IMR-90 (cell line): ENCODE results near the gene GPR3. TPM values are rescaled to one million over a fixed set of nuclear protein-coding genes. Genes with fewer than 3 reads are reported as not detected.

Experiments used
- ATAC-seq: fragments of 200-7000 bp; cut with Tn5 transposase; 2 replicates; pipeline ENCODE4 v1.9.1; 2020; ENCODE audit warnings: low read depth, mild to moderate bottlenecking, moderate library complexity
- BruUV-seq: library from RNA; stranded (reverse); fragments of 400-500 nt; replicated peaks from 2 replicates; lab custom pipeline; 2021; lab: Mats Ljungman, UMichigan
- CTCF ChIA-PET: fragments of 300-600 bp; formaldehyde crosslinking; extraction: SDS; loops from one replicate; lab custom pipeline; 2021; ENCODE audit warnings: antibody characterized with exemption; lab: Yijun Ruan, JAX
- POLR2A ChIA-PET: fragments of 300-600 bp; sonication (Branson Sonifier 250); formaldehyde crosslinking; loops from one replicate; lab custom pipeline; 2022; ENCODE audit warnings: antibody characterized with exemption; ENCODE audit not compliant: unreplicated experiment; lab: Charles Lee
- DNase-seq: peaks from one replicate; pipeline ENCODE4 v3.0.0; 2013
- H2AFZ ChIP-seq: replicated peaks from 2 replicates; pipeline ENCODE3; 2013; ENCODE audit warnings: low read length, mild to moderate bottlenecking; ENCODE audit not compliant: poor library complexity
- H2AK5ac ChIP-seq: 2 replicates; pipeline ENCODE4 v1.6.1; 2013; ENCODE audit warnings: low read depth, low read length, inconsistent platforms
- H2AK9ac ChIP-seq: replicated peaks from 2 replicates; pipeline ENCODE3; 2013; ENCODE audit warnings: mild to moderate bottlenecking, low read depth, low read length, moderate library complexity; ENCODE audit not compliant: poor library complexity
- H2BK120ac ChIP-seq: 2 replicates; pipeline ENCODE4 v1.6.1; 2013; ENCODE audit warnings: low read depth, low read length, inconsistent platforms
- H2BK15ac ChIP-seq: 3 replicates; pipeline ENCODE4 v1.6.1; 2013; ENCODE audit warnings: low read depth, low read length, inconsistent platforms
- H2BK20ac ChIP-seq: 2 replicates; pipeline ENCODE4 v1.6.1; 2013; ENCODE audit warnings: low read depth, mild to moderate bottlenecking, inconsistent platforms, low read length, moderate library complexity
- H2BK5ac ChIP-seq: 2 replicates; pipeline ENCODE4 v1.6.1; 2013; ENCODE audit warnings: mild to moderate bottlenecking, low read depth, low read length, inconsistent platforms; ENCODE audit not compliant: poor library complexity, severe bottlenecking
- H3K14ac ChIP-seq: replicated peaks from 2 replicates; pipeline ENCODE4 v1.6.1; 2013; ENCODE audit warnings: low read depth, low read length, inconsistent platforms
- H3K18ac ChIP-seq: 2 replicates; pipeline ENCODE4 v1.6.1; 2013; ENCODE audit warnings: low read depth, low read length, control low read depth
- H3K23ac ChIP-seq: 2 replicates; pipeline ENCODE4 v1.6.1; 2013; ENCODE audit warnings: low read depth, low read length, inconsistent platforms
- H3K27ac ChIP-seq: 2 replicates; pipeline ENCODE4 v1.5.1; 2013; ENCODE audit warnings: mild to moderate bottlenecking, control low read depth, low read length; ENCODE audit not compliant: insufficient read depth
- H3K27me3 ChIP-seq: 2 replicates; pipeline ENCODE4 v1.6.1; 2013; ENCODE audit warnings: low read length; ENCODE audit not compliant: control insufficient read depth, insufficient read depth
- H3K36me3 ChIP-seq: 2 replicates; pipeline ENCODE4 v1.6.1; 2013; ENCODE audit warnings: low read length, mixed read lengths; ENCODE audit not compliant: control insufficient read depth, insufficient read depth
- H3K4ac ChIP-seq: 2 replicates; pipeline ENCODE4 v1.6.1; 2013; ENCODE audit warnings: low read depth, low read length, inconsistent platforms
- H3K4me1 ChIP-seq: 2 replicates; pipeline ENCODE4 v1.6.1; 2013; ENCODE audit warnings: low read length, mixed read lengths; ENCODE audit not compliant: control insufficient read depth, insufficient read depth
- H3K4me2 ChIP-seq: 2 replicates; pipeline ENCODE4 v1.6.1; 2013; ENCODE audit warnings: low read depth, mild to moderate bottlenecking, control low read depth, low read length, moderate library complexity
- H3K4me3 ChIP-seq: 2 replicates; pipeline ENCODE4 v1.5.1; 2013; ENCODE audit warnings: low read depth, mild to moderate bottlenecking, control low read depth, low read length, moderate library complexity; ENCODE audit not compliant: insufficient read depth
- H3K56ac ChIP-seq: 2 replicates; pipeline ENCODE4 v1.6.1; 2013; ENCODE audit warnings: low read length, inconsistent platforms; ENCODE audit not compliant: insufficient read depth; ENCODE audit errors: extremely low read depth
- H3K79me1 ChIP-seq, 2 experiments: 2 replicates each; pipeline ENCODE4 v1.6.1; 2013; ENCODE audit warnings: low read length in 2 of 2, inconsistent platforms in 1 of 2, low read depth in 1 of 2
- H3K9ac ChIP-seq: 2 replicates; pipeline ENCODE4 v1.6.1; 2013; ENCODE audit warnings: low read depth, low read length, control low read depth
- H3K9me1 ChIP-seq: 2 replicates; pipeline ENCODE4 v1.6.1; 2013; ENCODE audit warnings: low read length, inconsistent platforms; ENCODE audit not compliant: insufficient read depth
- H3K9me3 ChIP-seq: 2 replicates; pipeline ENCODE4 v1.6.1; 2013; ENCODE audit warnings: low read length; ENCODE audit not compliant: control insufficient read depth, insufficient read depth
- H4K20me1 ChIP-seq: 2 replicates; pipeline ENCODE4 v1.6.1; 2013; ENCODE audit warnings: low read length, inconsistent platforms; ENCODE audit not compliant: insufficient read depth
- H4K5ac ChIP-seq: 2 replicates; pipeline ENCODE4 v1.6.1; 2013; ENCODE audit warnings: mild to moderate bottlenecking, low read depth, low read length, control low read depth
- H4K8ac ChIP-seq, 2 experiments: 2 replicates each; pipeline ENCODE4 v1.6.1; 2013; ENCODE audit warnings: low read depth in 2 of 2, low read length in 2 of 2, control low read depth in 1 of 2, inconsistent platforms in 1 of 2
- H4K91ac ChIP-seq: 2 replicates; pipeline ENCODE4 v1.6.1; 2013; ENCODE audit warnings: low read depth, low read length, inconsistent platforms; ENCODE audit not compliant: insufficient read depth
- CEBPB ChIP-seq: IDR thresholded peaks from 2 replicates; pipeline ENCODE4 v1.6.1; 2012; ENCODE audit warnings: low read depth, low read length, improper control_type of control experiment
- MAZ ChIP-seq: IDR thresholded peaks from 2 replicates; pipeline ENCODE4 v1.6.1; 2012; ENCODE audit warnings: low read depth, mild to moderate bottlenecking, low read length, improper control_type of control experiment, moderate library complexity, borderline replicate concordance
- NFE2L2 ChIP-seq: fragments of 150-350 bp; IDR thresholded peaks from 2 replicates; pipeline ENCODE4 v1.6.1; 2016; ENCODE audit warnings: low read depth, mild to moderate bottlenecking, low read length
- RFX5 ChIP-seq: IDR thresholded peaks from 2 replicates; pipeline ENCODE4 v1.8.0; 2012; ENCODE audit warnings: low read depth, mild to moderate bottlenecking, low read length, moderate library complexity
- WGBS, 2 experiments: methylation state at CpG; one replicate each; pipeline versions ENCODE4 v1.1.5 to v1.1.7; 2013; ENCODE audit warnings: missing lambda C conversion rate in 2 of 2; ENCODE audit not compliant: insufficient read length in 1 of 2; ENCODE audit errors: extremely low coverage in 2 of 2; 5-methylcytosine and 5-hydroxymethylcytosine counted together
- dilution Hi-C: fragments of 300-500 bp; cut with HindIII; formaldehyde crosslinking; loops from one replicate; pipeline ENCODE4 v1.14.3; 2018; ENCODE audit warnings: low sequenced_read_pairs; ENCODE audit not compliant: unreplicated experiment
- in situ Hi-C: fragments of 300-500 bp; cut with MboI; formaldehyde crosslinking; loops from 3 replicates; pipeline ENCODE4 v1.14.3; 2019; ENCODE audit warnings: low sequenced_read_pairs, inconsistent platforms, mixed read lengths
- intact Hi-C: fragments of 100-400 bp; cut with micrococcal nuclease; formaldehyde crosslinking; loops from 2 replicates; pipeline ENCODE4 v1.10.0; 2022
- polyA plus RNA-seq, 3 experiments: library from polyadenylated mRNA; depleted of rRNA; stranded (reverse); fragments of >200 nt; gene quantifications; 2 replicates each; pipeline ENCODE4 v1.2.3, GENCODE V29; 2012; ENCODE audit warnings: low replicate concordance in 1 of 3
- total RNA-seq: library from RNA; depleted of rRNA; stranded (reverse); fragments of >200 nt; gene quantifications from 2 replicates; pipeline ENCODE4 v1.2.3, GENCODE V29; 2012

Gene GPR3
- total and polyA plus RNA-seq, 2 of the 4 experiments (the other 2 are of a cell fraction) = 0.72 to 4.8 TPM

- Histone ChIP-seq H3K18ac (no peak overlapping the region), H3K14ac (0 out of 2 replicates have a peak overlapping the region, but pooled peaks have one; percentile 22), H3K23ac (no peak overlapping the region), H3K4ac (no peak overlapping the region), H2BK5ac (no peak overlapping the region), H3K9ac (no peak overlapping the region), H3K36me3 (no peaks in the 10 kb centered on the region; the same call in 1 of the 2 replicates), H3K4me2 (no peak overlapping the region), H2BK120ac (no peak overlapping the region), H2AFZ (no peak overlapping the region), H3K27me3 (no peaks in the 10 kb centered on the region), H4K5ac (no peak overlapping the region), H4K8ac (no peak overlapping the region), H2BK15ac (no peak overlapping the region), H2BK20ac (no peak overlapping the region), H3K4me1 (peaks cover 21% of the 10 kb centered on the region), H3K4me3 (no peak overlapping the region), H2AK9ac (no peak overlapping the region), H3K79me1 (peaks cover 31 to 76% of the 10 kb centered on the region in 2 experiments), H4K20me1 (peaks cover 55% of the 10 kb centered on the region), H3K56ac (no peak overlapping the region), H2AK5ac (no peak overlapping the region), H3K9me3 (no peaks in the 10 kb centered on the region), H4K91ac (no peak overlapping the region), H3K27ac (no peak overlapping the region), H3K9me1 (peaks cover 20% of the 10 kb centered on the region)
- DNase-seq = no peak
- no peak; the same call in 1 of the 2 replicates for ATAC-seq
- dilution Hi-C loops (no loop called here), intact Hi-C loops (no loop called here), in situ Hi-C loops (no loop called here)
- no CpG with 5 or more reads among the region's 1 CpG for WGBS, 2 experiments
- ChIA-PET POLR2A (no interaction called here), CTCF (no interaction called here)
- no TSS peak for BruUV-seq
- no peak for TF ChIP-seq RFX5
- TF ChIP-seq NFE2L2 = no peak
- no peak for TF ChIP-seq MAZ
- no peak for TF ChIP-seq CEBPB
Observed at GRCh38 chr1:27438621-27439061, 46.2 kb downstream of the GPR3 start.
